Osteocyte (in vitro differentiated cells): ENCODE results near the gene SMIM27. TPM values are rescaled to one million over a fixed set of nuclear protein-coding genes. Genes with fewer than 3 reads are reported as not detected.

Experiments
- DNase-seq: peaks from one replicate; pipeline ENCODE4 v3.0.0; 2021; ENCODE audit warnings: mixed read lengths; ENCODE audit not compliant: unreplicated experiment; ENCODE audit errors: extremely low spot score
- H3K27ac Mint-ChIP-seq: one replicate; pipeline ENCODE4 v1.8.0; 2021; ENCODE audit warnings: mild to moderate bottlenecking, mixed read lengths; ENCODE audit not compliant: unreplicated experiment
- H3K27me3 Mint-ChIP-seq: one replicate; pipeline ENCODE4 v1.8.0; 2021; ENCODE audit warnings: mixed read lengths; ENCODE audit not compliant: unreplicated experiment
- H3K36me3 Mint-ChIP-seq: one replicate; pipeline ENCODE4 v1.8.0; 2021; ENCODE audit warnings: mixed read lengths; ENCODE audit not compliant: unreplicated experiment
- H3K4me1 Mint-ChIP-seq: one replicate; pipeline ENCODE4 v1.8.0; 2021; ENCODE audit warnings: mixed read lengths; ENCODE audit not compliant: unreplicated experiment
- H3K4me3 Mint-ChIP-seq: one replicate; pipeline ENCODE4 v1.8.0; 2021; ENCODE audit warnings: mild to moderate bottlenecking, moderate library complexity, mixed read lengths; ENCODE audit not compliant: unreplicated experiment
- H3K9me3 Mint-ChIP-seq: one replicate; pipeline ENCODE4 v1.8.0; 2021; ENCODE audit warnings: mixed read lengths; ENCODE audit not compliant: unreplicated experiment
- CTCF ChIP-seq: fragments of 200-600 bp; sonication (generic); IDR thresholded peaks from 2 replicates; pipeline ENCODE4 v1.5.0; 2021; ENCODE audit warnings: antibody characterized with exemption, mild to moderate bottlenecking, moderate library complexity
- total RNA-seq: library from RNA; stranded (reverse); gene quantifications from 2 replicates; pipeline ENCODE4 v1.2.1, GENCODE V29; 2021

SMIM27 gene
- total RNA-seq, 1 donor from 2014 or later: 13.4 TPM

- H3K27ac Mint-ChIP-seq: no peak overlapping the region
These were observed 18.1 kb downstream of the SMIM27 start for GRCh38 chr9:32570262-32570661.

GRCh38 chr9:32571969-32572899 lies 20.1 kb downstream of the SMIM27 start:
- peaks cover 9% of the 10 kb centered on the region for H3K36me3 Mint-ChIP-seq
- no peak for DNase-seq
- H3K27me3 Mint-ChIP-seq: peaks cover 12% of the 10 kb centered on the region
- peak overlapping the region; percentile 95 for H3K4me3 Mint-ChIP-seq
- peak overlapping the region; percentile 98 for H3K27ac Mint-ChIP-seq
- H3K4me1 Mint-ChIP-seq: peaks cover 22% of the 10 kb centered on the region
- peak; percentile 75 for TF ChIP-seq CTCF
- no peaks in the 10 kb centered on the region for H3K9me3 Mint-ChIP-seq

More at GRCh38 chr9:32570262-32570661, 18.1 kb downstream of the SMIM27 start:
- no peaks in the 10 kb centered on the region for H3K9me3 Mint-ChIP-seq
- H3K4me1 Mint-ChIP-seq: peaks cover 22% of the 10 kb centered on the region
- H3K4me3 Mint-ChIP-seq: no peak overlapping the region
- TF ChIP-seq CTCF: no peak
- H3K36me3 Mint-ChIP-seq: peaks cover 17% of the 10 kb centered on the region
- DNase-seq: no peak
- H3K27me3 Mint-ChIP-seq: no peaks in the 10 kb centered on the region

- DNase-seq: peak; percentile 95
- H3K36me3 Mint-ChIP-seq: peaks cover 4% of the 10 kb centered on the region
- no peak for TF ChIP-seq CTCF
- H3K4me1 Mint-ChIP-seq: peaks cover 22% of the 10 kb centered on the region
- H3K4me3 Mint-ChIP-seq: peak within 1 kb of the TSS; percentile 95
- H3K27ac Mint-ChIP-seq: peak within 1 kb of the TSS; percentile 98
- H3K27me3 Mint-ChIP-seq: peaks cover 19% of the 10 kb centered on the region
- H3K9me3 Mint-ChIP-seq: no peaks in the 10 kb centered on the region
These were observed 20.9 kb downstream of the SMIM27 start, which contains the start of gene NDUFB6 for GRCh38 chr9:32572900-32573523. NDUFB6 (minus strand) TSS chr9:32573159; CDS start chr9:32573060, 99 bp downstream.

GRCh38 chr9:32573821-32574220 lies 21.7 kb downstream of the SMIM27 start:
- H3K4me3 Mint-ChIP-seq: peak overlapping the region; percentile 95
- H3K36me3 Mint-ChIP-seq: no peaks in the 10 kb centered on the region
- no peaks in the 10 kb centered on the region for H3K9me3 Mint-ChIP-seq
- H3K27ac Mint-ChIP-seq: peak overlapping the region; percentile 98
- no peak for TF ChIP-seq CTCF
- peaks cover 23% of the 10 kb centered on the region for H3K27me3 Mint-ChIP-seq
- DNase-seq: no peak
- H3K4me1 Mint-ChIP-seq: peaks cover 22% of the 10 kb centered on the region

GRCh38 chr9:32574858-32575257 lies 22.7 kb downstream of the SMIM27 start:
- DNase-seq: no peak
- H3K4me1 Mint-ChIP-seq: peaks cover 22% of the 10 kb centered on the region
- peaks cover 31% of the 10 kb centered on the region for H3K27me3 Mint-ChIP-seq
- no peak overlapping the region for H3K4me3 Mint-ChIP-seq
- no peaks in the 10 kb centered on the region for H3K36me3 Mint-ChIP-seq
- H3K9me3 Mint-ChIP-seq: no peaks in the 10 kb centered on the region
- no peak overlapping the region for H3K27ac Mint-ChIP-seq
- TF ChIP-seq CTCF: no peak
